AG04449 (cell line): Measurements from ENCODE around the gene PAIP2B.

Experiments used
- CTCF ChIA-PET: fragments of 350-600 bp; formaldehyde crosslinking; extraction: SDS; loops from one replicate; lab custom pipeline; 2021; ENCODE audit warnings: antibody characterized with exemption; lab: Yijun Ruan, JAX
- POLR2A ChIA-PET: fragments of 400-600, 350-600 bp; formaldehyde crosslinking; extraction: SDS; loops from one replicate; lab custom pipeline; 2020; ENCODE audit warnings: antibody characterized with exemption, inconsistent platforms; lab: Yijun Ruan, JAX
- DNase-seq: peaks from one replicate; pipeline ENCODE4 v3.0.0-alpha.2; 2010; ENCODE audit warnings: low read depth, low spot score
- H3K4me3 ChIP-seq: 2 replicates; pipeline ENCODE4 v1.5.1; 2011; ENCODE audit warnings: low read depth, mild to moderate bottlenecking, control low read depth, low read length
- TF ChIP-seq, protein P1 (sequence below): IDR thresholded peaks from one replicate; pipeline ENCODE4 v1.5.1; 2011; ENCODE audit warnings: mild to moderate bottlenecking, moderate library complexity, low read length, control low read depth, inconsistent platforms; ENCODE audit not compliant: insufficient read depth; ENCODE audit errors: missing control alignments

PAIP2B gene

GRCh38 chr2:71212336-71212735 lies 14.6 kb downstream of the PAIP2B start:
- ChIA-PET CTCF (no interaction called here), POLR2A (no interaction called here)
- TF ChIP-seq, protein P1, sequence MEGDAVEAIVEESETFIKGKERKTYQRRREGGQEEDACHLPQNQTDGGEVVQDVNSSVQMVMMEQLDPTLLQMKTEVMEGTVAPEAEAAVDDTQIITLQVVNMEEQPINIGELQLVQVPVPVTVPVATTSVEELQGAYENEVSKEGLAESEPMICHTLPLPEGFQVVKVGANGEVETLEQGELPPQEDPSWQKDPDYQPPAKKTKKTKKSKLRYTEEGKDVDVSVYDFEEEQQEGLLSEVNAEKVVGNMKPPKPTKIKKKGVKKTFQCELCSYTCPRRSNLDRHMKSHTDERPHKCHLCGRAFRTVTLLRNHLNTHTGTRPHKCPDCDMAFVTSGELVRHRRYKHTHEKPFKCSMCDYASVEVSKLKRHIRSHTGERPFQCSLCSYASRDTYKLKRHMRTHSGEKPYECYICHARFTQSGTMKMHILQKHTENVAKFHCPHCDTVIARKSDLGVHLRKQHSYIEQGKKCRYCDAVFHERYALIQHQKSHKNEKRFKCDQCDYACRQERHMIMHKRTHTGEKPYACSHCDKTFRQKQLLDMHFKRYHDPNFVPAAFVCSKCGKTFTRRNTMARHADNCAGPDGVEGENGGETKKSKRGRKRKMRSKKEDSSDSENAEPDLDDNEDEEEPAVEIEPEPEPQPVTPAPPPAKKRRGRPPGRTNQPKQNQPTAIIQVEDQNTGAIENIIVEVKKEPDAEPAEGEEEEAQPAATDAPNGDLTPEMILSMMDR = no peak
- no peak for DNase-seq
- H3K4me3 ChIP-seq = no peak overlapping the region

DNA sequence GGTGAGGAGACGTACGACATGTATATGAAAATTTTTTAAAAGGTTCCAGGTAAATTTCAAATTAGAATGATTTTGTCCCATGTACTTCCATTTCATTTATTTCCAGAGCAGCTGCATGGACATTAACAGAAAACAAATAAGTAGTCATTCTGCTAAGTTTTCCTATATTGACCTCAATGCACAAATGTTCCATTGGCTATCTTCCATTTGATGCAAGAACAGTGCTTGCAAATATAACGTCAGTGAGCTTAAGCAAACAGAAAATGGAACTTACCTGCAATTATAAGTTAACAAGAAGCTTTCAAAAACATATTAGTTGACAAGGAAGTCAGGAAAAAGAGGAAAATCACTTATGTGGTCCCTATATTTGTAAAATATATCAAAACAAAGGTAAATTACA lies 16.6 kb downstream of the PAIP2B start:
- DNase-seq = no peak
- ChIA-PET POLR2A (no interaction called here), CTCF (interaction anchor here (1.0 to 1.8 kb wide), 2 partner anchors 10 to 19 kb away, joined by 3 to 4 read pairs; no protein-coding TSS in a partner anchor)
- no peak overlapping the region for H3K4me3 ChIP-seq
- TF ChIP-seq, protein P1 = no peak

DNA sequence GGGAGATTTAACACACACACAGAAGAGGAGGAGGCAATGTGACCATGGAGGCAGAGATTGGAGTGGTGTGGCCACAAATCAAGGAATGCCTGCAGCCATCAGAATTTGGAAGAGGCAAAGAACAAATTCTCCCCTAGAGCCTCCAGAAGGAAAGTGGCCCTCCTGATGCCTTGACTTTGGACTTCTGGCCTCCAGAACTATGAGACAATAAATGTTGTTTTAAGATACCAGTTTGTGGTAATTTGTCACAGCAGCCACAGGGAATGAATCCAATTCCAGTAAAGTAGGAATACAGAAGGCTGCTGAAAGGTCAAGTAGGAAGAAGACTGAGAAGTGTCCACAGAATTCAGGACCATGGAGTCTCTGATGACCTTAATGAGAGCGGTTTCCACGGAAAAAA lies 18.1 kb downstream of the PAIP2B start:
- CTCF ChIA-PET = no interaction called here

DNA sequence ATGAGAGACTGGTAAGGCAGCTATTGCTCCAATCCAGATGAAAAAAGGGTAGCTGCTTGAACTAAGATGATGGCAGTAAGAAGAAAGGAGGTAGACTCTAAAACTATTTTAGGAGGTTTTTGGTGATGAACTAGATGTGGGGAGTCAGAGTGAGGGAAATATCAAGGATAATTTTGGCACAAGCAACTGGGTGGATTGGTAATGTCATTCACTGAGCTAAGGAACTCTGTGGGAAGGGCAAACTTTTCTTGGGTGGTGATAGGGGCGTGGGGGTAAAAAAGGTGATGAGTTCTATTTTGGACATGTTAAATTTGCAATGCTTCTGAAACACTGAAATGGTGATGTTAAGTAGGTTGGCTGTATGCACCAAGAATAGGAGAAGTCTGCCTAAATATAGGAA lies 19.3 kb downstream of the PAIP2B start:
- POLR2A ChIA-PET = no interaction called here
- TF ChIP-seq, protein P1 = no peak

More for the DNA sequence above, 18.1 kb downstream of the PAIP2B start:
- no peak overlapping the region for H3K4me3 ChIP-seq
- no peak for DNase-seq
- TF ChIP-seq, protein P1 = no peak
- POLR2A ChIA-PET = no interaction called here

DNA sequence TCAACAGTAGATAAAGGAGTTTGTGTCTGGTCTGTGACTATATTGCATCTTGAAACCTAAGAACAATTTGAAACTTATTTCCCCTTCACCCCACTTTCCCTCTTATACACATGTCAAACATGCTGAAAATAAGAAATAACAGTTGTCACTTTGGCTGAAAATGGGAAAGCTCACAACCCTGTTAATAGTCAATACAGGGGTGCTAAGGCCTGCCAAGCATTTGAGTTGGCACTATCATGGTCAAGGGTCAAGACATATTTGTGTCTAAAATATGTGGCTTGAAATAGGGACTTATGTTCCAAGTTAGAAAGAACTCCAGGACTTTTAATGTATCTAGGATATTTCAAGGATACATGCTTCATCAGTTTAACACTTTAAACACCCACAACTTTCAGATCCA lies 20.6 kb downstream of the PAIP2B start:
- DNase-seq = no peak
- ChIA-PET POLR2A (no interaction called here), CTCF (interaction anchor here (0.7 kb wide), 1 partner anchor 15 kb away, joined by 3 read pairs; no protein-coding TSS in a partner anchor)
- TF ChIP-seq, protein P1 = no peak
- H3K4me3 ChIP-seq = no peak overlapping the region

More for the DNA sequence above, 19.3 kb downstream of the PAIP2B start:
- H3K4me3 ChIP-seq = no peak overlapping the region
- no peak for DNase-seq
- CTCF ChIA-PET = no interaction called here

DNA sequence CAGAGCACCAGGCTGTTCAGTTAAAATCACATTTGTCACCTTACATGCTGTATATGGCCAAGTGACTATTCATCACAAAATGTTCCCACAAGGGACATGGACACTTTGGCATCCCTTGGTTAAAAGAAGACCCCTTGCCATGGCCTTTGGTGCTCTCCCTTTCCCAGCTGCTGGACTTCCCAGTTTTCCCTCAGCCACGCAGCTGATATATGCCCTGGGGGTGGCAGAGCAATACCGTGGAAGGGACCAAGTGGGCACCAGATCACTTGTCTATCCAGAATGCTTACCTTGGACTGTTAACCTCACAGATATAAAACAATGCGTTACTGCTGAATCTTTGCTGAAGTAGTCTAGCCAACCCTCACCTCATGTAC lies 35.3 kb downstream of the PAIP2B start:
- POLR2A ChIA-PET = no interaction called here
- H3K4me3 ChIP-seq = no peak overlapping the region
- TF ChIP-seq, protein P1 = no peak
- no peak for DNase-seq
- CTCF ChIA-PET = interaction anchor here (1.0 to 3.5 kb wide), 5 partner anchors 9 to 90 kb away, joined by 3 to 30 read pairs (median 4); no protein-coding TSS in a partner anchor
